IPS-18a (cell line): ENCODE data around the gene ANKRD34C.
"Not testable (repeated sequence)": the region's sequence is repeated elsewhere in the genome, so short reads cannot be mapped to it uniquely, and the experiment has no call there.

Source experiments
- H3K27ac ChIP-seq: one replicate; pipeline ENCODE4 v1.5.1; 2013; ENCODE audit warnings: low read length
- H3K27me3 ChIP-seq: one replicate; pipeline ENCODE4 v1.6.1; 2013; ENCODE audit warnings: mild to moderate bottlenecking, low read length; ENCODE audit not compliant: control insufficient read depth, insufficient read depth
- H3K36me3 ChIP-seq: one replicate; pipeline ENCODE4 v1.6.1; 2013; ENCODE audit warnings: low read depth, low read length; ENCODE audit not compliant: control insufficient read depth
- H3K4me1 ChIP-seq: one replicate; pipeline ENCODE4 v1.6.1; 2013; ENCODE audit warnings: low read depth, low read length; ENCODE audit not compliant: control insufficient read depth
- H3K4me3 ChIP-seq: one replicate; pipeline ENCODE4 v1.5.1; 2013; ENCODE audit warnings: low read length
- H3K9ac ChIP-seq: one replicate; pipeline ENCODE4 v1.6.1; 2013; ENCODE audit warnings: mild to moderate bottlenecking, low read length, moderate library complexity
- H3K9me3 ChIP-seq: one replicate; pipeline ENCODE4 v1.6.1; 2013; ENCODE audit warnings: low read depth, low read length; ENCODE audit not compliant: control insufficient read depth

Gene ANKRD34C

DNA sequence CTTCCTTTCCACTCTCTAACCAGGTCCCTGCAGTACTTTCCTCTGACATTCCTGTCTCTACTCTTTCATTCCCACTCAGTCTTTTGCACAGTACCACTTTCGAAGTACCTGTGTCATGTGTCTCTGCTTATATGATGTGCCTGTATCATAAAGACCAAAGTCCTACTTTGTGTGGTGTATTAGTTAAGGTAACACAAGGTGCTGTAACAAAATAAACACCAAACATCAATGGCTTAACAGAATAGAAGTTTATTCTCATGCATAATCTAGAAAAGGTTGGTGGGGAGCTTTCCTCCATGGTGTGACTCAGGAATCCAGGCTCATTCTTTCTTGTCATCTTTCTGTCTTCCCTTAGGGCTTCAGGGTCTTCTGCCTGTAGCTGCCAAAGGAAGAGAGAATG is 31.7 kb downstream of the ANKRD34C start:
- Histone ChIP-seq H3K9me3 (no peaks in the 10 kb centered on the region), H3K4me3 (no peak overlapping the region)

DNA sequence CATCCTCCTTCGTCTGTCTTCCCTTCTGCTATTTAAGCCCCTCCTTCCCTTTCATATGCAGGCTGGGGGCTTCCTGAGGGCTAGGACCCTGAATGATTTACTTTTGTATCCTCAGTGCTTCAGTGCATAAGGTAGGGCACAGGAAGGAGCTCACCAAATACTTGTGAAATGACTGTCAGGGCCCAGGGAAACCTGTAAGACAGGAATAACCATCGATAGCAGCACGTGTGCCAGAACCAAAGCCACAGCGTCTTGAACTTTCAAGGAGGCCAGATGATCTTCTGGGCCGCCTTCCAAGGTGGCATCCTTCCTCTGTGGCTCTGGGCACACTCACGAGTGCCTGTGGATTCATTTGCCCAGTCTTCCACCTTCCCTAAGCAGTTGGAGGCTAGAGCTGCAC is 32.3 kb downstream of the ANKRD34C start:
- H3K27me3 ChIP-seq: peaks cover 9% of the 10 kb centered on the region
- no peaks in the 10 kb centered on the region for H3K9me3 ChIP-seq
- no peak overlapping the region for H3K4me3 ChIP-seq
- H3K36me3 ChIP-seq: peaks cover 45% of the 10 kb centered on the region
- H3K27ac ChIP-seq: no peak overlapping the region
- H3K4me1 ChIP-seq: peaks cover 10% of the 10 kb centered on the region
- H3K9ac ChIP-seq: no peak overlapping the region

More for the DNA sequence above, 31.7 kb downstream of the ANKRD34C start:
- Histone ChIP-seq H3K9ac (no peak overlapping the region), H3K27me3 (peaks cover 15% of the 10 kb centered on the region), H3K36me3 (peaks cover 45% of the 10 kb centered on the region), H3K27ac (no peak overlapping the region), H3K4me1 (peaks cover 10% of the 10 kb centered on the region)

DNA sequence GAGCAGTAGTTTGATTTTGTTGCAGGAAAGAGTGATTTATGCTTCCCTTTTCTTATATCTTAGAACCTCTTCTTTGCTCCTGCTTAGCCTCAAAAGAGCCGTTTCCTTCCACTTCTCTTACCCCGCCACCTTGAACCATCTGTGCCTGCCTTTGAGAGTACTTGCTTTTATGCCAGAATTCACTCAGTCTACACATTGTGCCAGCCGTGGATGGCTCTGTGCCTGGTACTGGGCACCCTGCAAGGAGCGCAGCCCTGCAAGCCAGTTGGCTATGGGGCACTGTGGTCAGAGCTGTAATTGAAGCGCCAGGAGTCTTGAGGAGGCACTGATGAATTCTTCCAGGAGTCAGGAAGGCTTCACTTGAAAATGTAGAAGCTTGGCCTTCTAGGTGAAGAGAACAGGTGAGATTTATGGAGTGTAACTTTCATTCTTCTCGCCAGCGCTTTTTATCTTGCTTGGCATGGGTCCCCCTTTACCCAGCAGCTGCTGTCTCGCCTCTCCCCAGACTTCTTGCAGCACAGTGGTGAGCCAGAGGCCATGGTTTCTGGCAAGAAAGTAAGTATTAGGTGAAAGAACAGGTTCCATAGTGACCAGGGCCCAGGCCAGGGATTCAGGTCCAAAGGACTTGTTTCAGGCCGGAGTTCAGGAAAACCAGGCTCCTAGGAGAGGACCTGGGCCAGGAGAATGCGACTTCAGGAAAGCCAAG is 33.3 kb downstream of the ANKRD34C start:
- Histone ChIP-seq H3K4me1 (peaks cover 10% of the 10 kb centered on the region), H3K27ac (no peak overlapping the region), H3K9ac (no peak overlapping the region), H3K4me3 (no peak overlapping the region), H3K9me3 (no peaks in the 10 kb centered on the region), H3K27me3 (no peaks in the 10 kb centered on the region), H3K36me3 (peaks cover 45% of the 10 kb centered on the region)

DNA sequence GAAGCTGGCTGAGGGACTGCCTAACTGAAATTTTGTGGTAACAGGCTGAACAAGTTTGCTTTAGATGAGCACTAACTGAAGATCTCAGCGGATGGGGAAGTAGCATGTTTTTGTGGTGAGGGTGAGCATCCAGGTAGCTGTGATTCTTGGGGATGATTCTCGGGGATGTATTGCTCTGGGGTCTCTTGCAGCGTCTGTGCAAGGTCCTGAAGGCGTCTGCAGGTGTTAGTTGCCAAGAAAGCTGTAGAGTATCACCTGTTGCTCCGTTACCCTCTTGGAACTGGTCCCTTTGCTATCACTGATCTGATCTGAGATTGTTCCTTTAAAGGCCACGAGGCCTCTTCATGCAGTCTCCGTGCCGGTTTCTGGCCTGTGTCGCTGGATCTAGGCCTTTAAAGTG is 34.3 kb downstream of the ANKRD34C start:
- no peaks in the 10 kb centered on the region for H3K27me3 ChIP-seq
- H3K4me1 ChIP-seq: peaks cover 8% of the 10 kb centered on the region
- no peak overlapping the region for H3K27ac ChIP-seq
- H3K9me3 ChIP-seq: no peaks in the 10 kb centered on the region
- peaks cover 48% of the 10 kb centered on the region for H3K36me3 ChIP-seq
- H3K9ac ChIP-seq: no peak overlapping the region
- no peak overlapping the region for H3K4me3 ChIP-seq

DNA sequence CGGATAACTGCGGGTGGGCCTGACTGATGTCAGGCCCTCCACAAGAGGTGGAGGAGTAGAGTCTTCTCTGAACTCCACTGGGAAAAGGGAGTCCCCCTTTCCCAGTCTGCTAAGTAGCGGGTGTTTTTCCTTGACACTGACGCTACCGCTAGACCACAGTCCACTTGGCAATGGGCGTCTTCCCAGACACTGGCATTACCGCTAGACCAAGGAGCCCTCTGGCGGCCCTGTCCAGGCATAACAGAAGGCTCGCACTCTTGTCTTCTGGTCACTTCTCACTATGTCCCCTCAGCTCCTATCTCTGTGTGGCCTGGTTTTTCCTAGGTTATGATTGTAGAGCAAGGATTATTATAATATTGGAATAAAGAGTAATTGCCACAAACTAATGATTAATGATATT is 37.5 kb downstream of the ANKRD34C start:
- peaks cover 39% of the 10 kb centered on the region for H3K36me3 ChIP-seq
- H3K27me3 ChIP-seq, H3K27ac ChIP-seq, H3K4me3 ChIP-seq, H3K4me1 ChIP-seq, H3K9ac ChIP-seq, H3K9me3 ChIP-seq: not testable (repeated sequence)

DNA sequence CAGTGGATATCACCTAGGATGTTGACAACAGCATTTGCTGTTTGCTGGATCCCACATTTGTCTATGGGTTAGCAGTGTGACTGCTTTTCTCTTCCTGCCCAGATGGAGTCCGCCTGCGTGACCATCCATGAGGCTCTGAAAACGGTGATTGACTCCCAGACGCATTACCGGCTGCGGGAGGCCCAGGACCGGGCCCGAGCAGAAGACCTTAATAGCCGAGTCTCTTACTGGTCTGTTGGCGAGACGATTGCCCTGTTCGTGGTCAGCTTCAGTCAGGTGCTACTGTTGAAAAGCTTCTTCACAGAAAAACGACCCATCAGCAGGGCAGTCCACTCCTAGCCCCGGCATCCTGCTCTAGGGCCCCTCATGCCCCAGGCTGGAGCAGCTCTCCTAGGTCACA is 39.4 kb downstream of the ANKRD34C start:
- no peaks in the 10 kb centered on the region for H3K27me3 ChIP-seq
- H3K27ac ChIP-seq: no peak overlapping the region
- H3K4me3 ChIP-seq: no peak overlapping the region
- H3K9ac ChIP-seq: no peak overlapping the region
- peaks cover 24% of the 10 kb centered on the region for H3K36me3 ChIP-seq
- no peaks in the 10 kb centered on the region for H3K9me3 ChIP-seq
- H3K4me1 ChIP-seq: no peaks in the 10 kb centered on the region

DNA sequence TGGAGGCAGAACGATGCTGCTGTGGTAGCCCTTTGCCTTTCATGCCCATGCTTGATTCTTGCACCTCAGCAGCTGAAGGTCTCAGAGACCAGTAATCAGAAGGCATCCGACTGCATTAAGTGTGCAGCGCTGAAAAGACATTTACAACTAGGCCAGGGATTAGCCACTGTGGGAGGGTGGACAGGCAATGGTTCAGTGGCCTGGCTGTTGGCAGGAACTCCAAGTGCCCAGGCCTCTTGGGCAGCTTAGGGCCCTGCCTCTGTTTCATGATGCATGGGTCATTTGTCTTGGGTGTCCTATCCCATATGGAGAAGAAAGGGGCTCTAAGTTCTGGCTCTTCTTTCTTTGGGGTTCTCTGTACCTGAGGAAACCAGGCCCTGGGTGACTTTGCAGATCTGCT is 39.8 kb downstream of the ANKRD34C start:
- Histone ChIP-seq H3K27me3 (no peaks in the 10 kb centered on the region), H3K4me3 (no peak overlapping the region), H3K27ac (no peak overlapping the region), H3K9ac (no peak overlapping the region), H3K36me3 (peaks cover 19% of the 10 kb centered on the region), H3K9me3 (no peaks in the 10 kb centered on the region), H3K4me1 (no peaks in the 10 kb centered on the region)

DNA sequence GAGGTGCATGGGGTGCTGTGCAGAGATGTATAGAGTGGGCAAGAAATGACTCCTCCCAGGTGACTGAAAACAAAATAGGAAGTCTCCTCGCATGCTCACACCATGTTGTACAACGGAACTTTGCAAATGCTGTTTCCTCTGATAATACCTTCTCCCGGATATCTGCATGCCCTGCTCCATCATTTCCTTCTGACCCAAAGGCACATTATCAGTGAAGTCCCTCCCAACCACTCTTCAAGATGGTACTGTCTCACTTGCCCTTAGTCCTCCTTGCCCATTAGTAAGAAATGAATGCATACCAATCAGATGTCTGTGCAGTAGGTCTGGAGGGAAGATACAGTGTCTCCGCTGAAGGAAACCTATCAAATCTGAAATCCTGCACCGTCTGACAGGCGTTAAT is 40.4 kb downstream of the ANKRD34C start:
- Histone ChIP-seq H3K4me3 (no peak overlapping the region), H3K4me1 (no peaks in the 10 kb centered on the region), H3K36me3 (peaks cover 16% of the 10 kb centered on the region), H3K27ac (no peak overlapping the region), H3K9me3 (no peaks in the 10 kb centered on the region), H3K27me3 (no peaks in the 10 kb centered on the region), H3K9ac (no peak overlapping the region)

DNA sequence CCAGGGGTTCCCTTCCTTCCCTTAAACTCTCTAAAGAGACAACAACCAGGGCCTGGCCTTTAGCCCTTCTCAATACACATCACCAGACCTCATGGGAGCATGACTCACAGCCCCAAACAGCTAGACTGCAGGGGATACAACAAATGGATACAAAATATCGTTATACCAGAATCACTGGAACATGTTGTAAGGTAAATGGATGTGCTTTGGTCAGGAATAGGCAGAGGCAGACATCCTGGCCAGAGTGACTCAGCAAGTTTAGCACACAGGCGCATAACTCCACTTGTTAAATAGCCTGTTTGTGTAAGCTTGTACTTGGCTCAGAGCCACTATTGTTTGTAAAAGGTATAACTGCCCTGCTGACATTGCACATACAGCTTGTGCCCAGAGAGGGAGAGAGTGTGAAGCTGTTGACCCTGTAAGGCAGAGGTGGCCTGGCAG is 46.7 kb downstream of the ANKRD34C start:
- Histone ChIP-seq H3K27me3 (no peaks in the 10 kb centered on the region), H3K36me3 (no peaks in the 10 kb centered on the region), H3K4me3 (no peak overlapping the region), H3K9ac (no peak overlapping the region), H3K27ac (no peak overlapping the region), H3K9me3 (no peaks in the 10 kb centered on the region), H3K4me1 (no peaks in the 10 kb centered on the region)
